Stomach (tissue), 4 donors: Measurements from ENCODE around the gene ANKMY2.

Experiments used
- EP300 ChIP-seq: sonication (generic); formaldehyde crosslinking; IDR thresholded peaks from one replicate; pipeline ENCODE4 v1.6.1; 2017; ENCODE audit warnings: antibody characterized with exemption
- POLR2A ChIP-seq, 4 donors: fragments of 450-650 bp; IDR thresholded peaks; one replicate each; pipeline ENCODE4 v1.6.1; 2016; ENCODE audit warnings: antibody characterized with exemption in 4 of 4, control low read depth in 2 of 4, mild to moderate bottlenecking in 1 of 4, moderate library complexity in 1 of 4
- POLR2AphosphoS5 ChIP-seq, 3 donors: sonication (generic); formaldehyde crosslinking; IDR thresholded peaks; one replicate each; pipeline ENCODE4 v1.6.1; 2016; ENCODE audit warnings: antibody characterized with exemption in 3 of 3
- TF ChIP-seq, protein P1 (sequence below), 7 experiments: fragments of 450-650 bp in 4 of 7; fragments of 200-600 bp in 3 of 7; sonication (generic) in 3 of 7; IDR thresholded peaks; one replicate each; pipeline ENCODE4 v1.5.1; 2016 to 2019; ENCODE audit warnings: antibody characterized with exemption in 7 of 7, control low read depth in 2 of 7, mild to moderate bottlenecking in 1 of 7

DNA sequence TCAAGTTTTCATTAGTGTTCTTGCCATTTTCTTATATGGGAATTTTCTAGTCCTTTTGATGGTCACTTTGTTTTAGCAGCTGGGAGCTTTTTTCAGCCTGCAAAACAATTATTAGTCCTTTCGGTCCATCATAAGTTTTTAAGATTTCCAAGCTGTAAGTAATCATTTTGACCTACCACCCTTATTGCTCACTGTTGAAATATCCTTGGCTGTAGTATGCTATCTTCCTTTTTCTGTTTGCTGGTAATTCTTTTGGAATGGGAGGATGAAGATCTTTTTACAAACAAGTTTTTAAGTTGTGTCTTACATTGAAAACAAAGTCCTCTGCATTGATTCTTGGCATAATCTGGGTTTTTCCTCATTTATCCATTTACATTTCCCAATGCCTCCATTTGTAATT, 24.5 kb upstream of the ANKMY2 start:
- TF ChIP-seq POLR2AphosphoS5 (IDR thresholded peaks at IDR 0.05) (no peak), EP300 (no peak), POLR2A (IDR thresholded peaks at IDR 0.05) (no peak)
- TF ChIP-seq, protein P1, sequence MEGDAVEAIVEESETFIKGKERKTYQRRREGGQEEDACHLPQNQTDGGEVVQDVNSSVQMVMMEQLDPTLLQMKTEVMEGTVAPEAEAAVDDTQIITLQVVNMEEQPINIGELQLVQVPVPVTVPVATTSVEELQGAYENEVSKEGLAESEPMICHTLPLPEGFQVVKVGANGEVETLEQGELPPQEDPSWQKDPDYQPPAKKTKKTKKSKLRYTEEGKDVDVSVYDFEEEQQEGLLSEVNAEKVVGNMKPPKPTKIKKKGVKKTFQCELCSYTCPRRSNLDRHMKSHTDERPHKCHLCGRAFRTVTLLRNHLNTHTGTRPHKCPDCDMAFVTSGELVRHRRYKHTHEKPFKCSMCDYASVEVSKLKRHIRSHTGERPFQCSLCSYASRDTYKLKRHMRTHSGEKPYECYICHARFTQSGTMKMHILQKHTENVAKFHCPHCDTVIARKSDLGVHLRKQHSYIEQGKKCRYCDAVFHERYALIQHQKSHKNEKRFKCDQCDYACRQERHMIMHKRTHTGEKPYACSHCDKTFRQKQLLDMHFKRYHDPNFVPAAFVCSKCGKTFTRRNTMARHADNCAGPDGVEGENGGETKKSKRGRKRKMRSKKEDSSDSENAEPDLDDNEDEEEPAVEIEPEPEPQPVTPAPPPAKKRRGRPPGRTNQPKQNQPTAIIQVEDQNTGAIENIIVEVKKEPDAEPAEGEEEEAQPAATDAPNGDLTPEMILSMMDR (IDR thresholded peaks at IDR 0.05): no peak
